CD8-positive, alpha-beta memory T cell (primary cell): Measurements from ENCODE around the gene SLC39A11. TPM values are rescaled to one million over a fixed set of nuclear protein-coding genes. Genes with fewer than 3 reads are reported as not detected.

Experiments
- CTCF ChIA-PET: fragments of 350-600 bp; sonication (Branson Sonifier 250); formaldehyde crosslinking; loops from one replicate; lab custom pipeline; 2021; ENCODE audit warnings: antibody characterized with exemption; lab: Charles Lee
- POLR2A ChIA-PET: fragments of 350-600 bp; sonication (Branson Sonifier 250); formaldehyde crosslinking; loops from one replicate; lab custom pipeline; 2021; ENCODE audit warnings: antibody characterized with exemption; lab: Charles Lee
- DNase-seq, 5 donors: peaks; one replicate each; pipeline versions ENCODE4 v3.0.0 to v3.0.0-alpha.2; 2020 to 2022; ENCODE audit warnings: mixed read lengths in 1 of 5
- H3K27ac ChIP-seq: one replicate; pipeline ENCODE4 v1.7.0; 2013; ENCODE audit warnings: low read depth, mild to moderate bottlenecking, low read length, moderate library complexity
- H3K27me3 ChIP-seq: 2 replicates; pipeline ENCODE4 v1.7.0; 2013; ENCODE audit warnings: low read length, mild to moderate bottlenecking; ENCODE audit not compliant: insufficient read depth, poor library complexity, severe bottlenecking
- H3K36me3 ChIP-seq: 2 replicates; pipeline ENCODE4 v1.7.0; 2013; ENCODE audit warnings: mild to moderate bottlenecking, low read length, moderate library complexity; ENCODE audit not compliant: insufficient read depth
- H3K4me1 ChIP-seq: 2 replicates; pipeline ENCODE4 v1.7.0; 2013; ENCODE audit warnings: mild to moderate bottlenecking, low read length, moderate library complexity; ENCODE audit not compliant: insufficient read depth
- H3K4me3 ChIP-seq: 2 replicates; pipeline ENCODE4 v1.7.0; 2013; ENCODE audit warnings: mild to moderate bottlenecking, low read length
- H3K9me3 ChIP-seq: 2 replicates; pipeline ENCODE4 v1.7.0; 2013; ENCODE audit warnings: mild to moderate bottlenecking, low read length
- H3K27ac Mint-ChIP-seq, 8 donors: one replicate each; pipeline ENCODE4 v1.8.0; 2020 to 2021; ENCODE audit warnings: mixed read lengths in 8 of 8, mild to moderate bottlenecking in 6 of 8, inconsistent platforms in 3 of 8, moderate library complexity in 3 of 8
- H3K27me3 Mint-ChIP-seq, 2 donors: one replicate each; pipeline ENCODE4 v1.8.0; 2020 to 2021; ENCODE audit warnings: mixed read lengths in 2 of 2, mild to moderate bottlenecking in 1 of 2, moderate library complexity in 1 of 2
- H3K36me3 Mint-ChIP-seq, 3 donors: one replicate each; pipeline ENCODE4 v1.8.0; 2020 to 2021; ENCODE audit warnings: mixed read lengths in 3 of 3, inconsistent platforms in 1 of 3, mild to moderate bottlenecking in 1 of 3
- H3K4me1 Mint-ChIP-seq, 3 donors: one replicate each; pipeline ENCODE4 v1.8.0; 2020 to 2021; ENCODE audit warnings: mixed read lengths in 3 of 3, inconsistent platforms in 1 of 3, mild to moderate bottlenecking in 1 of 3
- H3K4me3 Mint-ChIP-seq, 7 donors: one replicate each; pipeline ENCODE4 v1.8.0; 2020 to 2021; ENCODE audit warnings: mixed read lengths in 7 of 7, mild to moderate bottlenecking in 6 of 7, moderate library complexity in 4 of 7, inconsistent platforms in 2 of 7
- H3K9me3 Mint-ChIP-seq, 5 donors: one replicate each; pipeline ENCODE4 v1.8.0; 2020 to 2022; ENCODE audit warnings: mixed read lengths in 5 of 5, mild to moderate bottlenecking in 3 of 5, moderate library complexity in 2 of 5, inconsistent platforms in 1 of 5
- polyA plus RNA-seq: library from polyadenylated mRNA; unstranded; fragments of 300-500 nt; fragmentation: Illumina TruSeq; gene quantifications from one replicate; pipeline ENCODE4 v1.2.3, GENCODE V29; 2021
- total RNA-seq, 2 experiments: library from RNA; stranded (reverse); gene quantifications; one replicate each; pipeline ENCODE4 v1.2.3, GENCODE V29; 2021

Gene SLC39A11
- total and polyA plus RNA-seq, 3 experiments from 2014 or later, result 13.1 to 18.5 (median 17.2) TPM

DNA sequence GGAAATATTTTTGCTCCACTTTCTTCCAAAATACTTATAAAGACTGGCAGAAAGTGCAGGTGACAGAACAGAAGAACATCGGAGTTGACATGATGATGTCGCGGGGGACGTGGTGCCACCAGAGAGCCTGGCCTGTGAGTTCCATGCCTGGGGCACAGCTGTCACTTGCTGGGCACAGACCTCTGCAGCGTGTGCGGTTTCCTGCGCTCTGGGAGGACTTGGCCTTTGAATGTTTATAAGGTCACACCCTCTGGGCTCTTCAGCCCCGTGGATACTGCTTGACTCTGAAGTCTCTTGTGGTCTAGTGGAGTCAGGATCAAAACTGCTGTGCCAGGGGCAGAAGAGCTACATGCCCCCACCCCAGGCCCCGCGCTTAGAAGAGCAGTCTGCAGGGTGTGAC, 357.9 kb downstream of the SLC39A11 start:
- peak overlapping the region in 1 of 8 donors; percentile 51 for H3K27ac Mint-ChIP-seq
- POLR2A ChIA-PET, result no interaction called here

GRCh38 chr17:72733619-72734282, 358.7 kb downstream of the SLC39A11 start:
- no peaks in the 10 kb centered on the region for H3K36me3 ChIP-seq
- H3K4me1 ChIP-seq, result no peaks in the 10 kb centered on the region
- POLR2A ChIA-PET, result no interaction called here
- no peak overlapping the region for H3K27ac ChIP-seq
- Mint-ChIP-seq H3K27ac (no peak overlapping the region), H3K4me3 (no peak overlapping the region), H3K27me3 (no peaks in the 10 kb centered on the region), H3K36me3 (peaks cover 15 to 21% (median 18%) of the 10 kb centered on the region in 3 donors), H3K4me1 (peaks cover 0 to 1% (median under 1%) of the 10 kb centered on the region in 3 donors), H3K9me3 (no peaks in the 10 kb centered on the region)
- no peak overlapping the region for H3K4me3 ChIP-seq
- no peak for DNase-seq
- H3K9me3 ChIP-seq, result no peaks in the 10 kb centered on the region
- CTCF ChIA-PET, result no interaction called here
- H3K27me3 ChIP-seq, result no peaks in the 10 kb centered on the region

More for the DNA sequence above, 357.9 kb downstream of the SLC39A11 start:
- Histone ChIP-seq H3K4me1 (no peaks in the 10 kb centered on the region), H3K27me3 (no peaks in the 10 kb centered on the region), H3K36me3 (no peaks in the 10 kb centered on the region), H3K4me3 (no peak overlapping the region), H3K27ac (no peak overlapping the region), H3K9me3 (no peaks in the 10 kb centered on the region)
- CTCF ChIA-PET, result interaction anchor here (1.7 kb wide), 1 partner anchor 9 kb away, joined by 8 read pairs; no protein-coding TSS in a partner anchor
- H3K27me3 Mint-ChIP-seq, result no peaks in the 10 kb centered on the region
- no peak overlapping the region for H3K4me3 Mint-ChIP-seq
- H3K4me1 Mint-ChIP-seq, result no peaks in the 10 kb centered on the region
- no peak for DNase-seq
- H3K36me3 Mint-ChIP-seq, result peaks cover 15 to 21% (median 18%) of the 10 kb centered on the region in 3 donors
- no peaks in the 10 kb centered on the region for H3K9me3 Mint-ChIP-seq

DNA sequence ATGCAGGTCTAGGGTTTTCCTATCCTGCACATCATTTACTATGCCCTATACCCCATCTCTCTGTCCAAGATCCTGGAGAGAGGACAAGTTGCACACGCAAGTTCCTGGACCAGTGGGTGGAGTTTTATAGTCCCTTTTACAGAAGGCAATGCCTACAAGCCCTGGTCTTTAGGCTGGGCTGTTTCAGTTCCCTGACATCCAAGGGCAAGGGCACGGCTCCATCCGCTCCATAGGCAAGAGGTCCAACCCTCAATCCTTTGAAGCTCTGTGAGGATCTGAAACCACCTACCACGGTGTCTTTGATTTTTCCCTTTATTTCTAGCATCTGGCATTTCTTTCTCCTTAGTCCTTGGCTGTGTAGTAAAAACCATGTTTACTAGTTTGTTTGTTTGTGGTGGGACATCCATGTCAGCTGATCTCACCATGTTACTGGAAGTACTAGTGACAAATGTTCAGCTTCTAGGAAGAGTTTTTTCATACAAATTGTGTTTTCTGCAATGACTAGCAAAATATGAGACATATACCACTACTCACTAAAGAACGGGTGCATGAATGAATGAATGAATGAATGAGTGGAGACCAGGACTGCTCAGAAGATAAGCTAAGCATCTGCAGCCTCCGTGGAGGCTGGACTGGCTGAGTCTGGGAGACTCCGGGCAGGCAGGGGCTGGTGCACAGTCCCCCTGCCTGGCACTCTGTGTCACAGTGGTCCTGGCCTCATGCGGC, 359.4 kb downstream of the SLC39A11 start:
- POLR2A ChIA-PET, result no interaction called here
- no peaks in the 10 kb centered on the region for H3K9me3 Mint-ChIP-seq
- H3K27me3 Mint-ChIP-seq, result no peaks in the 10 kb centered on the region
- Histone ChIP-seq H3K27ac (no peak overlapping the region), H3K4me3 (no peak overlapping the region), H3K27me3 (no peaks in the 10 kb centered on the region), H3K9me3 (no peaks in the 10 kb centered on the region), H3K4me1 (peaks cover under 1% of the 10 kb centered on the region), H3K36me3 (no peaks in the 10 kb centered on the region)
- H3K27ac Mint-ChIP-seq, result no peak overlapping the region
- DNase-seq, result no peak
- peaks cover 12 to 20% (median 15%) of the 10 kb centered on the region in 3 donors for H3K36me3 Mint-ChIP-seq
- H3K4me1 Mint-ChIP-seq, result peaks cover 1 to 5% (median 1%) of the 10 kb centered on the region in 3 donors
- CTCF ChIA-PET, result no interaction called here
- no peak overlapping the region for H3K4me3 Mint-ChIP-seq

DNA sequence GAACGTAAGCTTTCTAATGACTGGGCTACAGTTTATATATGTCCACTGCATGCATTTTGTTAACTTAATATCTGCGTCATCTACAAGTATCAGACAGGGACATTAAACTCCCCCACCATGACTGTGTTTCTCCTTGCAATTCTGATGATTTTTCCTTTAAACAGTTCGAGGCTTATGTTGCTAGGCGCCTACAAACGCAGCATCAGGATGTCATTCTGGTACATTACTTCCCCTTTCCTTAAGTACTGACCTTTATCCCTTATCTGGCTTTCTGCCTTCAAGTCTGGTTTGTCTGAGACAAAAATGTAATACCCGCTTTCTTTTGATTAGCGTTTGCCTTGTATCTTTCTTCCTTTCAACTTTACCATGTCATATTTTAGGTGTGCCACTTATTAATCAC, 362.4 kb downstream of the SLC39A11 start:
- Mint-ChIP-seq H3K4me1 (peaks cover 25 to 31% (median 28%) of the 10 kb centered on the region in 3 donors), H3K4me3 (no peak overlapping the region), H3K27ac (peak overlapping the region in 1 of 8 donors; percentile 10), H3K27me3 (no peaks in the 10 kb centered on the region), H3K36me3 (peaks cover 1 to 5% (median 4%) of the 10 kb centered on the region in 3 donors), H3K9me3 (no peaks in the 10 kb centered on the region)
- peaks cover 26% of the 10 kb centered on the region for H3K4me1 ChIP-seq
- H3K27me3 ChIP-seq, result no peaks in the 10 kb centered on the region
- ChIA-PET CTCF (no interaction called here), POLR2A (no interaction called here)
- no peak overlapping the region for H3K4me3 ChIP-seq
- H3K9me3 ChIP-seq, result no peaks in the 10 kb centered on the region
- H3K36me3 ChIP-seq, result no peaks in the 10 kb centered on the region
- H3K27ac ChIP-seq, result no peak overlapping the region
- no peak for DNase-seq

GRCh38 chr17:72726936-72727335, 365.6 kb downstream of the SLC39A11 start:
- peak overlapping the region; percentile 24 to 97 (median 92) for H3K27ac Mint-ChIP-seq
- H3K4me1 Mint-ChIP-seq, result peaks cover 25 to 31% (median 28%) of the 10 kb centered on the region in 3 donors
- Histone ChIP-seq H3K27me3 (no peaks in the 10 kb centered on the region), H3K4me1 (peaks cover 26% of the 10 kb centered on the region), H3K27ac (no peak overlapping the region), H3K9me3 (no peaks in the 10 kb centered on the region), H3K36me3 (no peaks in the 10 kb centered on the region), H3K4me3 (peak overlapping the region; percentile 53)
- no peaks in the 10 kb centered on the region for H3K9me3 Mint-ChIP-seq
- ChIA-PET CTCF (interaction anchor here (0.7 to 4.8 kb wide), 34 partner anchors 9 to 647 kb away, joined by 3 to 78 read pairs (median 4); a partner anchor contains a TSS), POLR2A (interaction anchor here (0.6 to 1.3 kb wide), 3 partner anchors 465 to 643 kb away, joined by 3 read pairs; a partner anchor contains a TSS)
- H3K4me3 Mint-ChIP-seq, result peak overlapping the region; percentile 68 to 92 (median 84)
- H3K27me3 Mint-ChIP-seq, result no peaks in the 10 kb centered on the region
- peak in 3 of 5 donors; percentile 26 to 48 (median 43) for DNase-seq
- no peaks in the 10 kb centered on the region for H3K36me3 Mint-ChIP-seq

DNA sequence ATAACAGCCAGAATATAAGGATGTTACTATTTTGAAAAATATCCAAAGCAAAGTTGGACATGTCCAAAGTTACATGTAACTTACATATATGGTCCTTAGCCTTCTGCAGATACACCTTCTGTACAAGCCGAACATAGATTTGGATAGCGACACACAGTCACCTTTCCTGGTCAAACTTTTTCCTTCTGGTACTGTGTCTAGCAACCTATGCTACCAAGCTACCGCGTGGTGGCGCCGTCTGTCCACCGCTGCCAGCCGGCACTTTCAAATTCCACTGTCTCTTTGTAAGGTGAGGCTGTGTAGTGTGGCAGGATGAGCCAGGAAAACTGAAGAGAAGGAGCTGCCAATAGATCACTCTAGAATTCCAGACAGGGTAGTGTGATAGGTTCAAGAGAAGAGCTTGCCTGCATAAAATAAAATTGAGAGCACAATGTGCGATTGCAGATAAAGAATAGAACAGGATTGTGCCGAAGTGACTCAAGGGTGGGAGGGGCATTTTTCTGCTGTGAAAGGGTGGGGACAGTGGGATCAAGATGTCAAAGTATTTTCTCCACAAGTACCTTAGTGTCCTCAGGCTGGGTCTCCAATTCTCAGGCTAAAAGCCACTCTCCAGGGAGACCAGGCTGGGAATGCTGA, 366.9 kb downstream of the SLC39A11 start:
- peaks cover 29% of the 10 kb centered on the region for H3K4me1 ChIP-seq
- Mint-ChIP-seq H3K9me3 (no peaks in the 10 kb centered on the region), H3K27me3 (no peaks in the 10 kb centered on the region), H3K27ac (peak overlapping the region in 7 of 8 donors; percentile 5 to 84 (median 15)), H3K4me1 (peaks cover 26 to 38% (median 31%) of the 10 kb centered on the region in 3 donors), H3K36me3 (no peaks in the 10 kb centered on the region), H3K4me3 (peak overlapping the region in 5 of 7 donors; percentile 3 to 74 (median 45))
- H3K4me3 ChIP-seq, result no peak overlapping the region
- no peaks in the 10 kb centered on the region for H3K36me3 ChIP-seq
- no peak overlapping the region for H3K27ac ChIP-seq
- ChIA-PET CTCF (interaction anchor here (0.7 to 4.8 kb wide), 17 partner anchors 8 to 644 kb away, joined by 3 to 78 read pairs (median 6); a partner anchor contains a TSS), POLR2A (interaction anchor here (0.8 kb wide), 1 partner anchor 27 kb away, joined by 3 read pairs; no protein-coding TSS in a partner anchor)
- no peaks in the 10 kb centered on the region for H3K27me3 ChIP-seq
- peak in 4 of 5 donors; percentile 8 to 51 (median 19) for DNase-seq
- no peaks in the 10 kb centered on the region for H3K9me3 ChIP-seq

- no peaks in the 10 kb centered on the region for H3K27me3 ChIP-seq
- no peak for DNase-seq
- peaks cover 39 to 51% (median 44%) of the 10 kb centered on the region in 3 donors for H3K4me1 Mint-ChIP-seq
- peak overlapping the region in 1 of 8 donors; percentile 44 for H3K27ac Mint-ChIP-seq
- CTCF ChIA-PET, result interaction anchor here (1.1 to 4.8 kb wide), 4 partner anchors 11 to 466 kb away, joined by 3 to 40 read pairs (median 10); no protein-coding TSS in a partner anchor
- H3K27me3 Mint-ChIP-seq, result no peaks in the 10 kb centered on the region
- H3K4me3 Mint-ChIP-seq, result no peak overlapping the region
- no peaks in the 10 kb centered on the region for H3K9me3 ChIP-seq
- H3K4me3 ChIP-seq, result no peak overlapping the region
- peaks cover 42% of the 10 kb centered on the region for H3K4me1 ChIP-seq
- H3K27ac ChIP-seq, result no peak overlapping the region
- H3K9me3 Mint-ChIP-seq, result no peaks in the 10 kb centered on the region
- H3K36me3 ChIP-seq, result no peaks in the 10 kb centered on the region
- POLR2A ChIA-PET, result no interaction called here
- H3K36me3 Mint-ChIP-seq, result no peaks in the 10 kb centered on the region
Observed at GRCh38 chr17:72724267-72724666, 368.2 kb downstream of the SLC39A11 start.
